ENCODE data around the gene DMRTB1.

Gene DMRTB1

GRCh38 chr1:53454019-53454418 is 5.2 kb upstream of the DMRTB1 start (continued):
- TF ChIP-seq ZSCAN30 (tag by site-specific recombination; IDR thresholded peaks at IDR 0.05), result no peak
- TF ChIP-seq ZNF121 (tag by site-specific recombination; IDR thresholded peaks at IDR 0.05), result no peak

DNA sequence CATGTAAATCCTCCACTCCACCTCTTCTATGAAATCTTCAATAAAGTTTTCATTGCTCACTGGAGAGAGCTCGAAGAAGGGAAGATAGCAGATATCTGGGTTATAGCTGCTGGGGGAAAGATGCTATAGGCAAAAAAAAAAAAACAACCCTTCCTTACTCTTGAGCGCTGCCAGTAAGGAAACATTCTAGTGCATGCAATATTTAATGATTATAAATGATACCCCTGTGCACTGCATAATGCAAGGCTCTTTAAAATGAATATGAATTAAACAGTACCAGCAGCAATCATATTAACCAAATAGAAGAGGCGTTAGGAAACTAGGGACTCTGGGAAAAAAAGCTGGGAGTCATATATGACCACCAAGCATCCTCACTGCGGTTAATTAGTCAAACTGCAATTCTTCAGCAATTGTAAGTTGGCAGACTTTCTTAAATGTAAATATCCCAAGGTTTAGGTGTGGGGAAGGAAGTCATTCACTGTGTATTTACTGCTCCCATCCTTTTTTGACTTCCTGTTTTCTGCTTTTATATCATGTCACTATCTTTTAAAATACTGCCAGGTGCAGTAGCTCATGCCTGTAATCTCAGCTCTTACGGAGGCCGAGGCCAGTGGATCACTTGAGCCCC is 3.7 kb upstream of the DMRTB1 start:
- Histone ChIP-seq H3K36me3 (ENCODE audit: control insufficient read depth in 2 of 2, insufficient read depth in 1 of 2, low read length in 2 of 2) (no peaks in the 10 kb centered on the region), H3K9me3 (ENCODE audit: control insufficient read depth, insufficient read depth, low read depth, low read length) (no peaks in the 10 kb centered on the region), H3K27ac (ENCODE audit: extremely low read depth, low read depth, low read length) (no peak overlapping the region), H3K4me1 (ENCODE audit: control insufficient read depth, insufficient read depth, low read length) (no peaks in the 10 kb centered on the region), H3K4me3 (ENCODE audit: low read depth, low read length) (no peak overlapping the region)
- ChIA-PET POLR2A (no interaction called here), CTCF (interaction anchor here (0.6 kb wide), 1 partner anchor 10 kb away, joined by 4 read pairs; no protein-coding TSS in a partner anchor)
- TF ChIP-seq ZNF202 (tag by site-specific recombination; IDR thresholded peaks at IDR 0.05; ENCODE audit: borderline replicate concordance) (no peak), TRIM28 (IDR thresholded peaks at IDR 0.05; ENCODE audit: borderline replicate concordance, low read length) (no peak), ZNF354C (tag by site-specific recombination; IDR thresholded peaks at IDR 0.05; ENCODE audit: borderline replicate concordance, low read depth) (no peak), ZNF76 (tag by site-specific recombination; IDR thresholded peaks at IDR 0.05; ENCODE audit: borderline replicate concordance, low read depth) (no peak), ZNF623 (tag by site-specific recombination; IDR thresholded peaks at IDR 0.05) (no peak), ZFP37 (tag by site-specific recombination; IDR thresholded peaks at IDR 0.05) (no peak)
- TF ChIP-seq, protein P1, sequence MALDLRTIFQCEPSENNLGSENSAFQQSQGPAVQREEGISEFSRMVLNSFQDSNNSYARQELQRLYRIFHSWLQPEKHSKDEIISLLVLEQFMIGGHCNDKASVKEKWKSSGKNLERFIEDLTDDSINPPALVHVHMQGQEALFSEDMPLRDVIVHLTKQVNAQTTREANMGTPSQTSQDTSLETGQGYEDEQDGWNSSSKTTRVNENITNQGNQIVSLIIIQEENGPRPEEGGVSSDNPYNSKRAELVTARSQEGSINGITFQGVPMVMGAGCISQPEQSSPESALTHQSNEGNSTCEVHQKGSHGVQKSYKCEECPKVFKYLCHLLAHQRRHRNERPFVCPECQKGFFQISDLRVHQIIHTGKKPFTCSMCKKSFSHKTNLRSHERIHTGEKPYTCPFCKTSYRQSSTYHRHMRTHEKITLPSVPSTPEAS (tag by site-specific recombination; IDR thresholded peaks at IDR 0.05), result no peak

GRCh38 chr1:53458634-53459033 is 565 bp upstream of the DMRTB1 start:
- Histone ChIP-seq H3K4me1 (ENCODE audit: control insufficient read depth, insufficient read depth, low read length) (no peaks in the 10 kb centered on the region), H3K9me3 (ENCODE audit: control insufficient read depth, insufficient read depth, low read depth, low read length) (no peaks in the 10 kb centered on the region), H3K36me3 (ENCODE audit: control insufficient read depth in 2 of 2, insufficient read depth in 1 of 2, low read length in 2 of 2) (no peaks in the 10 kb centered on the region), H3K27ac (ENCODE audit: extremely low read depth, low read depth, low read length) (no peak overlapping the region), H3K4me3 (ENCODE audit: low read depth, low read length) (no peak overlapping the region)
- CTCF ChIA-PET, result interaction anchor here (0.7 to 1.3 kb wide), 3 partner anchors 9 to 257 kb away, joined by 3 to 4 read pairs (median 4); no protein-coding TSS in a partner anchor
- POLR2A ChIA-PET, result no interaction called here
- TF ChIP-seq AEBP2 (tag by site-specific recombination; IDR thresholded peaks at IDR 0.05; ENCODE audit: borderline replicate concordance) (no peak), ZNF791 (tag by site-specific recombination; IDR thresholded peaks at IDR 0.05) (no peak), ZNF510 (tag by site-specific recombination; IDR thresholded peaks at IDR 0.05; ENCODE audit: insufficient replicate concordance) (no peak), ZNF274 (IDR thresholded peaks at IDR 0.05; ENCODE audit: low read length) (no peak), ZNF274 (tag by site-specific recombination; IDR thresholded peaks at IDR 0.05; ENCODE audit: borderline replicate concordance) (no peak), ZBTB8A (tag by site-specific recombination; IDR thresholded peaks at IDR 0.05) (no peak)
- TF ChIP-seq, protein P2, sequence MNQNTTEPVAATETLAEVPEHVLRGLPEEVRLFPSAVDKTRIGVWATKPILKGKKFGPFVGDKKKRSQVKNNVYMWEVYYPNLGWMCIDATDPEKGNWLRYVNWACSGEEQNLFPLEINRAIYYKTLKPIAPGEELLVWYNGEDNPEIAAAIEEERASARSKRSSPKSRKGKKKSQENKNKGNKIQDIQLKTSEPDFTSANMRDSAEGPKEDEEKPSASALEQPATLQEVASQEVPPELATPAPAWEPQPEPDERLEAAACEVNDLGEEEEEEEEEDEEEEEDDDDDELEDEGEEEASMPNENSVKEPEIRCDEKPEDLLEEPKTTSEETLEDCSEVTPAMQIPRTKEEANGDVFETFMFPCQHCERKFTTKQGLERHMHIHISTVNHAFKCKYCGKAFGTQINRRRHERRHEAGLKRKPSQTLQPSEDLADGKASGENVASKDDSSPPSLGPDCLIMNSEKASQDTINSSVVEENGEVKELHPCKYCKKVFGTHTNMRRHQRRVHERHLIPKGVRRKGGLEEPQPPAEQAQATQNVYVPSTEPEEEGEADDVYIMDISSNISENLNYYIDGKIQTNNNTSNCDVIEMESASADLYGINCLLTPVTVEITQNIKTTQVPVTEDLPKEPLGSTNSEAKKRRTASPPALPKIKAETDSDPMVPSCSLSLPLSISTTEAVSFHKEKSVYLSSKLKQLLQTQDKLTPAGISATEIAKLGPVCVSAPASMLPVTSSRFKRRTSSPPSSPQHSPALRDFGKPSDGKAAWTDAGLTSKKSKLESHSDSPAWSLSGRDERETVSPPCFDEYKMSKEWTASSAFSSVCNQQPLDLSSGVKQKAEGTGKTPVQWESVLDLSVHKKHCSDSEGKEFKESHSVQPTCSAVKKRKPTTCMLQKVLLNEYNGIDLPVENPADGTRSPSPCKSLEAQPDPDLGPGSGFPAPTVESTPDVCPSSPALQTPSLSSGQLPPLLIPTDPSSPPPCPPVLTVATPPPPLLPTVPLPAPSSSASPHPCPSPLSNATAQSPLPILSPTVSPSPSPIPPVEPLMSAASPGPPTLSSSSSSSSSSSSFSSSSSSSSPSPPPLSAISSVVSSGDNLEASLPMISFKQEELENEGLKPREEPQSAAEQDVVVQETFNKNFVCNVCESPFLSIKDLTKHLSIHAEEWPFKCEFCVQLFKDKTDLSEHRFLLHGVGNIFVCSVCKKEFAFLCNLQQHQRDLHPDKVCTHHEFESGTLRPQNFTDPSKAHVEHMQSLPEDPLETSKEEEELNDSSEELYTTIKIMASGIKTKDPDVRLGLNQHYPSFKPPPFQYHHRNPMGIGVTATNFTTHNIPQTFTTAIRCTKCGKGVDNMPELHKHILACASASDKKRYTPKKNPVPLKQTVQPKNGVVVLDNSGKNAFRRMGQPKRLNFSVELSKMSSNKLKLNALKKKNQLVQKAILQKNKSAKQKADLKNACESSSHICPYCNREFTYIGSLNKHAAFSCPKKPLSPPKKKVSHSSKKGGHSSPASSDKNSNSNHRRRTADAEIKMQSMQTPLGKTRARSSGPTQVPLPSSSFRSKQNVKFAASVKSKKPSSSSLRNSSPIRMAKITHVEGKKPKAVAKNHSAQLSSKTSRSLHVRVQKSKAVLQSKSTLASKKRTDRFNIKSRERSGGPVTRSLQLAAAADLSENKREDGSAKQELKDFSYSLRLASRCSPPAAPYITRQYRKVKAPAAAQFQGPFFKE (tag by site-specific recombination; IDR thresholded peaks at IDR 0.05; ENCODE audit: borderline replicate concordance), result no peak
- TF ChIP-seq, protein P3, sequence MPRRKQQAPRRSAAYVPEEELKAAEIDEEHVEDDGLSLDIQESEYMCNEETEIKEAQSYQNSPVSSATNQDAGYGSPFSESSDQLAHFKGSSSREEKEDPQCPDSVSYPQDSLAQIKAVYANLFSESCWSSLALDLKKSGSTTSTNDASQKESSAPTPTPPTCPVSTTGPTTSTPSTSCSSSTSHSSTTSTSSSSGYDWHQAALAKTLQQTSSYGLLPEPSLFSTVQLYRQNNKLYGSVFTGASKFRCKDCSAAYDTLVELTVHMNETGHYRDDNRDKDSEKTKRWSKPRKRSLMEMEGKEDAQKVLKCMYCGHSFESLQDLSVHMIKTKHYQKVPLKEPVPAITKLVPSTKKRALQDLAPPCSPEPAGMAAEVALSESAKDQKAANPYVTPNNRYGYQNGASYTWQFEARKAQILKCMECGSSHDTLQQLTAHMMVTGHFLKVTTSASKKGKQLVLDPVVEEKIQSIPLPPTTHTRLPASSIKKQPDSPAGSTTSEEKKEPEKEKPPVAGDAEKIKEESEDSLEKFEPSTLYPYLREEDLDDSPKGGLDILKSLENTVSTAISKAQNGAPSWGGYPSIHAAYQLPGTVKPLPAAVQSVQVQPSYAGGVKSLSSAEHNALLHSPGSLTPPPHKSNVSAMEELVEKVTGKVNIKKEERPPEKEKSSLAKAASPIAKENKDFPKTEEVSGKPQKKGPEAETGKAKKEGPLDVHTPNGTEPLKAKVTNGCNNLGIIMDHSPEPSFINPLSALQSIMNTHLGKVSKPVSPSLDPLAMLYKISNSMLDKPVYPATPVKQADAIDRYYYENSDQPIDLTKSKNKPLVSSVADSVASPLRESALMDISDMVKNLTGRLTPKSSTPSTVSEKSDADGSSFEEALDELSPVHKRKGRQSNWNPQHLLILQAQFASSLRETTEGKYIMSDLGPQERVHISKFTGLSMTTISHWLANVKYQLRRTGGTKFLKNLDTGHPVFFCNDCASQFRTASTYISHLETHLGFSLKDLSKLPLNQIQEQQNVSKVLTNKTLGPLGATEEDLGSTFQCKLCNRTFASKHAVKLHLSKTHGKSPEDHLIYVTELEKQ (tag by site-specific recombination; IDR thresholded peaks at IDR 0.05; ENCODE audit: borderline replicate concordance), result no peak
- TF ChIP-seq, protein P4, sequence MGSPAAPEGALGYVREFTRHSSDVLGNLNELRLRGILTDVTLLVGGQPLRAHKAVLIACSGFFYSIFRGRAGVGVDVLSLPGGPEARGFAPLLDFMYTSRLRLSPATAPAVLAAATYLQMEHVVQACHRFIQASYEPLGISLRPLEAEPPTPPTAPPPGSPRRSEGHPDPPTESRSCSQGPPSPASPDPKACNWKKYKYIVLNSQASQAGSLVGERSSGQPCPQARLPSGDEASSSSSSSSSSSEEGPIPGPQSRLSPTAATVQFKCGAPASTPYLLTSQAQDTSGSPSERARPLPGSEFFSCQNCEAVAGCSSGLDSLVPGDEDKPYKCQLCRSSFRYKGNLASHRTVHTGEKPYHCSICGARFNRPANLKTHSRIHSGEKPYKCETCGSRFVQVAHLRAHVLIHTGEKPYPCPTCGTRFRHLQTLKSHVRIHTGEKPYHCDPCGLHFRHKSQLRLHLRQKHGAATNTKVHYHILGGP (tag by site-specific recombination; IDR thresholded peaks at IDR 0.05), result no peak
